ENCODE measurements around the gene SIGLECL1.
"Not testable (repeated sequence)": the region's sequence is repeated elsewhere in the genome, so short reads cannot be mapped to it uniquely, and the experiment has no call there.

The SIGLECL1 gene

GRCh38 chr19:51250786-51251467 lies at the start of gene SIGLECL1:
SIGLECL1 (plus strand) TSS chr19:51251080; CDS start chr19:51264073, 12,993 bp downstream.
- DNase-seq, result no peak

- DNase-seq, result no peak
Observed at GRCh38 chr19:51201712-51202111, 49.2 kb upstream of the SIGLECL1 start.

- DNase-seq, result no peak
Observed at GRCh38 chr19:51203916-51204315, 47.0 kb upstream of the SIGLECL1 start.

GRCh38 chr19:51204321-51204720 lies 46.6 kb upstream of the SIGLECL1 start:
- DNase-seq, result no peak

GRCh38 chr19:51207747-51208146 lies 43.1 kb upstream of the SIGLECL1 start:
- no peak for DNase-seq

- no peak for DNase-seq
Observed at GRCh38 chr19:51210191-51210784, 40.6 kb upstream of the SIGLECL1 start.

- not testable (repeated sequence) for DNase-seq
Observed at GRCh38 chr19:51210874-51211361, 40.0 kb upstream of the SIGLECL1 start.

- DNase-seq, result no peak
Observed at GRCh38 chr19:51211833-51212232, 39.0 kb upstream of the SIGLECL1 start.

GRCh38 chr19:51219307-51219706 lies 31.6 kb upstream of the SIGLECL1 start:
- no peak for DNase-seq

- DNase-seq, result no peak
Observed at GRCh38 chr19:51219971-51220370, 30.9 kb upstream of the SIGLECL1 start.

- DNase-seq, result no peak
Observed at GRCh38 chr19:51220996-51221395, 29.9 kb upstream of the SIGLECL1 start.

- no peak for DNase-seq
Observed at GRCh38 chr19:51224163-51224641, 26.7 kb upstream of the SIGLECL1 start.

- not testable (repeated sequence) for DNase-seq
Observed at GRCh38 chr19:51224898-51225393, 25.9 kb upstream of the SIGLECL1 start, which contains the start of gene CD33. CD33 (plus strand) TSS chr19:51225080; CDS start chr19:51225119, 39 bp downstream.

- no peak for DNase-seq
Observed at GRCh38 chr19:51226067-51226466, 24.8 kb upstream of the SIGLECL1 start.

- no peak for DNase-seq
Observed at GRCh38 chr19:51227326-51227725, 23.6 kb upstream of the SIGLECL1 start.

- no peak for DNase-seq
Observed at GRCh38 chr19:51227966-51228365, 22.9 kb upstream of the SIGLECL1 start.

GRCh38 chr19:51240866-51241265 lies 10.0 kb upstream of the SIGLECL1 start:
- no peak for DNase-seq

GRCh38 chr19:51242881-51243630 lies 7.8 kb upstream of the SIGLECL1 start:
- DNase-seq, result no peak

GRCh38 chr19:51246164-51246552 lies 4.7 kb upstream of the SIGLECL1 start:
- no peak for DNase-seq

- DNase-seq, result no peak
Observed at GRCh38 chr19:51247972-51248590, 2.8 kb upstream of the SIGLECL1 start.

GRCh38 chr19:51251468-51251820 lies 564 bp downstream of the SIGLECL1 start:
- DNase-seq, result no peak

- no peak for DNase-seq
Observed at GRCh38 chr19:51252306-51253079, 1.6 kb downstream of the SIGLECL1 start.
